ENCODE measurements around the gene HSF4.
A peak's percentile ranks its signal among the peaks of the same experiment; 100 is the strongest.

Gene HSF4

DNA sequence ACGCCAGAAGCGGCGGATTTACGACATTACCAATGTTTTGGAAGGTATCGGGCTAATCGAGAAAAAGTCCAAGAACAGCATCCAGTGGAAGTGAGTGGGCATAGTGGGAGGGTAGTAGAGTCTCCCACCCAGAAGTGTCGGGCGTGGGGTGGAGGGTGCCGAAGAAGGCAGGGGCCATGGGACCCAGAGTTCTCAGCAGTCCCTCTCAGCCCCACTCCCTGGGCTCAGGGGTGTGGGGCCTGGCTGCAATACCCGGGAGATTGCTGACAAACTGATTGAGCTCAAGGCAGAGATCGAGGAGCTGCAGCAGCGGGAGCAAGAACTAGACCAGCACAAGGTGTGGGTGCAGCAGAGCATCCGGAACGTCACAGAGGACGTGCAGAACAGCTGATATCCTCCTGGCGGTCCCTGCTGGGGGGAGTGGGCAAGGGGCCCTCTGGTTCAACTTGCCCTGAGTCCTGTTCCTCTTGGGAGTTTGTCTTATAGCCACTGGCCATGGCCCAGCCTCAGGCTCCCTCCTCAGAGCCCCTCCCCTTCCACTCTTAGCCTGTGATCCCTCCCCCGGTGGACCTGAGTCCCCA lies 28.3 kb downstream of the HSF4 start:
- peak overlapping the region; percentile 61 for H3K27ac ChIP-seq (ENCODE audit: extremely low read depth, low read depth, low read length)
- H3K9me3 ChIP-seq (ENCODE audit: control insufficient read depth, insufficient read depth, low read depth, low read length): no peaks in the 10 kb centered on the region
- TF ChIP-seq ZBTB17 (tag by site-specific recombination; IDR thresholded peaks at IDR 0.05): peak; percentile 82
- no peak for TF ChIP-seq ZSCAN23 (tag by site-specific recombination; IDR thresholded peaks at IDR 0.05)
- TF ChIP-seq, protein P1, sequence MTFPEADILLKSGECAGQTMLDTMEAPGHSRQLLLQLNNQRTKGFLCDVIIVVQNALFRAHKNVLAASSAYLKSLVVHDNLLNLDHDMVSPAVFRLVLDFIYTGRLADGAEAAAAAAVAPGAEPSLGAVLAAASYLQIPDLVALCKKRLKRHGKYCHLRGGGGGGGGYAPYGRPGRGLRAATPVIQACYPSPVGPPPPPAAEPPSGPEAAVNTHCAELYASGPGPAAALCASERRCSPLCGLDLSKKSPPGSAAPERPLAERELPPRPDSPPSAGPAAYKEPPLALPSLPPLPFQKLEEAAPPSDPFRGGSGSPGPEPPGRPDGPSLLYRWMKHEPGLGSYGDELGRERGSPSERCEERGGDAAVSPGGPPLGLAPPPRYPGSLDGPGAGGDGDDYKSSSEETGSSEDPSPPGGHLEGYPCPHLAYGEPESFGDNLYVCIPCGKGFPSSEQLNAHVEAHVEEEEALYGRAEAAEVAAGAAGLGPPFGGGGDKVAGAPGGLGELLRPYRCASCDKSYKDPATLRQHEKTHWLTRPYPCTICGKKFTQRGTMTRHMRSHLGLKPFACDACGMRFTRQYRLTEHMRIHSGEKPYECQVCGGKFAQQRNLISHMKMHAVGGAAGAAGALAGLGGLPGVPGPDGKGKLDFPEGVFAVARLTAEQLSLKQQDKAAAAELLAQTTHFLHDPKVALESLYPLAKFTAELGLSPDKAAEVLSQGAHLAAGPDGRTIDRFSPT (tag by site-specific recombination; IDR thresholded peaks at IDR 0.05): no peak
- TF ChIP-seq ZNF600 (tag by site-specific recombination; IDR thresholded peaks at IDR 0.05): 0 out of 2 replicates have a peak, but pooled peaks have one; percentile 28
- no peak for TF ChIP-seq ZNF621 (tag by site-specific recombination; IDR thresholded peaks at IDR 0.05)
- no peak for TF ChIP-seq ZNF121 (tag by site-specific recombination; IDR thresholded peaks at IDR 0.05)
- TF ChIP-seq KLF1 (tag by site-specific recombination; IDR thresholded peaks at IDR 0.05): no peak
- no peak for TF ChIP-seq REPIN1 (tag by site-specific recombination; IDR thresholded peaks at IDR 0.05; ENCODE audit: low read depth)
- peaks cover 7 to 51% of the 10 kb centered on the region in 2 experiments; a peak in 2 of 3 replicates for H3K36me3 ChIP-seq (ENCODE audit: control insufficient read depth in 2 of 2, insufficient read depth in 1 of 2, low read length in 2 of 2)
- ChIA-PET POLR2A (interaction anchor here (0.8 to 1.7 kb wide), 6 partner anchors 8 to 174 kb away, joined by 3 to 6 read pairs (median 4); partner anchors contain the start of genes MATCAP1 and TMEM208), CTCF (interaction anchor here (0.7 to 1.6 kb wide), 4 partner anchors 30 to 215 kb away, joined by 3 to 6 read pairs (median 4); no protein-coding TSS in a partner anchor)
- H3K4me3 ChIP-seq (ENCODE audit: low read depth, low read length): peak overlapping the region; percentile 81
- H3K4me1 ChIP-seq (ENCODE audit: control insufficient read depth, insufficient read depth, low read length): peaks cover 7% of the 10 kb centered on the region

DNA sequence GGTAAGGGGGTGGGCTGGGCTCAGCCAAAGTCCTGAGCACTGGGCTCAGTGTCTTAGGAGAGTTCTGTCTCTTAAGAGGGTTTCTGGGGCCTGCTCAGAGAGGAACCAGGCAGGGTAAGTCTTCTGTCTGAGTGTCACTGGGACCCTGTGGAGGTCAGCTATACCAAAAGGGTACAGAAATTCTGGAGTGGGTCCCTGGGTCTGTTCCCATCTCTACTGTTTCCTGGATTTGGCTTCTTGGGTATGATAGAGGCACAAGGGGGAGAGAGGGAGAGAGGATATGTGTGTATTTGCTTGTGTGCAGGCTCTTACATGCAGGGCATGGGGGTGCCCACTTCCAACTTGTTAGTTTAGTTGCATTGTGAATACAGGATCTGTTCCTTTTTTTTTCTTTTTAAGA lies 29.0 kb downstream of the HSF4 start:
- no peak overlapping the region for H3K27ac ChIP-seq (ENCODE audit: extremely low read depth, low read depth, low read length)
- ChIA-PET CTCF (interaction anchor here (1.5 to 1.6 kb wide), 2 partner anchors 53 to 67 kb away, joined by 3 to 6 read pairs; no protein-coding TSS in a partner anchor), POLR2A (interaction anchor here (1.3 to 1.7 kb wide), 4 partner anchors 8 to 17 kb away, joined by 4 to 5 read pairs (median 4); no protein-coding TSS in a partner anchor)

DNA sequence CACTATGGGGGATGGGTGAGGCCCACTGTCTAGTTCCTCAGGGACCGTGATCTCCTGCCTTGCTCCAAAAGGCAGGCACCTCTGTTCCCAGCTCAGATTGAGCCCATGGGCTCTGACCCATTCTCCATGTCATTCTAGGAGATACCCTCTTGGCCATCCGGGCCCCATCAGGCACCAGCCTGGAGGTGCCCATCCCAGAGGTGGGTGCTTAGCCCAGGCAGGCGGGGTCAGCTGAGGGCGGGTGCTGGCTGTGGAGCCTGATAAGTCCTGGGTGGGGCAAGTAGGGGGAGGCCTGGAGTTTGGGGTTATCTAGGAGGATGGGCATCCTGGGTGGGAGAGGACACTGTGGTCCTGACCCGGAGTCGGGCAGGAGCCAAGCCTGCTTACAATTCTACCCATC lies 29.7 kb downstream of the HSF4 start:
- peaks cover 7 to 63% of the 10 kb centered on the region in 2 experiments; a peak in 2 of 3 replicates for H3K36me3 ChIP-seq (ENCODE audit: control insufficient read depth in 2 of 2, insufficient read depth in 1 of 2, low read length in 2 of 2)
- no peak overlapping the region for H3K27ac ChIP-seq (ENCODE audit: extremely low read depth, low read depth, low read length)
- peaks cover 7% of the 10 kb centered on the region for H3K4me1 ChIP-seq (ENCODE audit: control insufficient read depth, insufficient read depth, low read length)
- ChIA-PET CTCF (interaction anchor here (0.7 kb wide), 1 partner anchor 176 kb away, joined by 3 read pairs; no protein-coding TSS in a partner anchor), POLR2A (interaction anchor here (1.3 to 1.4 kb wide), 2 partner anchors 10 to 14 kb away, joined by 3 to 4 read pairs; no protein-coding TSS in a partner anchor)
- H3K9me3 ChIP-seq (ENCODE audit: control insufficient read depth, insufficient read depth, low read depth, low read length): no peaks in the 10 kb centered on the region
- H3K4me3 ChIP-seq (ENCODE audit: low read depth, low read length): no peak overlapping the region
- TF ChIP-seq, protein P2, sequence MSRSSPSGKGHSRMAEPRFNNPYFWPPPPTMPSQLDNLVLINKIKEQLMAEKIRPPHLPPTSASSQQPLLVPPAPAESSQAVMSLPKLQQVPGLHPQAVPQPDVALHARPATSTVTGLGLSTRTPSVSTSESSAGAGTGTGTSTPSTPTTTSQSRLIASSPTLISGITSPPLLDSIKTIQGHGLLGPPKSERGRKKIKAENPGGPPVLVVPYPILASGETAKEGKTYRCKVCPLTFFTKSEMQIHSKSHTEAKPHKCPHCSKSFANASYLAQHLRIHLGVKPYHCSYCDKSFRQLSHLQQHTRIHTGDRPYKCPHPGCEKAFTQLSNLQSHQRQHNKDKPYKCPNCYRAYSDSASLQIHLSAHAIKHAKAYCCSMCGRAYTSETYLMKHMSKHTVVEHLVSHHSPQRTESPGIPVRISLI (tag by site-specific recombination; IDR thresholded peaks at IDR 0.05): no peak
- TF ChIP-seq, protein P3, sequence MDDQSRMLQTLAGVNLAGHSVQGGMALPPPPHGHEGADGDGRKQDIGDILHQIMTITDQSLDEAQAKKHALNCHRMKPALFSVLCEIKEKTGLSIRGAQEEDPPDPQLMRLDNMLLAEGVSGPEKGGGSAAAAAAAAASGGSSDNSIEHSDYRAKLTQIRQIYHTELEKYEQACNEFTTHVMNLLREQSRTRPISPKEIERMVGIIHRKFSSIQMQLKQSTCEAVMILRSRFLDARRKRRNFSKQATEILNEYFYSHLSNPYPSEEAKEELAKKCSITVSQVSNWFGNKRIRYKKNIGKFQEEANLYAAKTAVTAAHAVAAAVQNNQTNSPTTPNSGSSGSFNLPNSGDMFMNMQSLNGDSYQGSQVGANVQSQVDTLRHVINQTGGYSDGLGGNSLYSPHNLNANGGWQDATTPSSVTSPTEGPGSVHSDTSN (CRISPR knock-in tag; IDR thresholded peaks at IDR 0.05): no peak
- TF ChIP-seq KLF1 (tag by site-specific recombination; IDR thresholded peaks at IDR 0.05): peak; percentile 50; the same call in 1 of the 2 replicates

More for the DNA sequence above, 29.0 kb downstream of the HSF4 start:
- TF ChIP-seq, protein P4, sequence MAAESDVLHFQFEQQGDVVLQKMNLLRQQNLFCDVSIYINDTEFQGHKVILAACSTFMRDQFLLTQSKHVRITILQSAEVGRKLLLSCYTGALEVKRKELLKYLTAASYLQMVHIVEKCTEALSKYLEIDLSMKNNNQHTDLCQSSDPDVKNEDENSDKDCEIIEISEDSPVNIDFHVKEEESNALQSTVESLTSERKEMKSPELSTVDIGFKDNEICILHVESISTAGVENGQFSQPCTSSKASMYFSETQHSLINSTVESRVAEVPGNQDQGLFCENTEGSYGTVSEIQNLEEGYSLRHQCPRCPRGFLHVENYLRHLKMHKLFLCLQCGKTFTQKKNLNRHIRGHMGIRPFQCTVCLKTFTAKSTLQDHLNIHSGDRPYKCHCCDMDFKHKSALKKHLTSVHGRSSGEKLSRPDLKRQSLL (tag by site-specific recombination; IDR thresholded peaks at IDR 0.05): no peak
- TF ChIP-seq, protein P5, sequence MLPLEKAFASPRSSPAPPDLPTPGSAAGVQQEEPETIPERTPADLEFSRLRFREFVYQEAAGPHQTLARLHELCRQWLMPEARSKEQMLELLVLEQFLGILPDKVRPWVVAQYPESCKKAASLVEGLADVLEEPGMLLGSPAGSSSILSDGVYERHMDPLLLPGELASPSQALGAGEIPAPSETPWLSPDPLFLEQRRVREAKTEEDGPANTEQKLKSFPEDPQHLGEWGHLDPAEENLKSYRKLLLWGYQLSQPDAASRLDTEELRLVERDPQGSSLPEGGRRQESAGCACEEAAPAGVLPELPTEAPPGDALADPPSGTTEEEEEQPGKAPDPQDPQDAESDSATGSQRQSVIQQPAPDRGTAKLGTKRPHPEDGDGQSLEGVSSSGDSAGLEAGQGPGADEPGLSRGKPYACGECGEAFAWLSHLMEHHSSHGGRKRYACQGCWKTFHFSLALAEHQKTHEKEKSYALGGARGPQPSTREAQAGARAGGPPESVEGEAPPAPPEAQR (tag by site-specific recombination; IDR thresholded peaks at IDR 0.05): no peak
- TF ChIP-seq ZNF354C (tag by site-specific recombination; IDR thresholded peaks at IDR 0.05; ENCODE audit: borderline replicate concordance, low read depth): no peak
- TF ChIP-seq KLF8 (tag by site-specific recombination; IDR thresholded peaks at IDR 0.05): no peak
- no peak for TF ChIP-seq ZNF654 (tag by site-specific recombination; IDR thresholded peaks at IDR 0.05; ENCODE audit: low read depth)
- no peak for TF ChIP-seq SALL2 (tag by site-specific recombination; IDR thresholded peaks at IDR 0.05; ENCODE audit: borderline replicate concordance)
- TF ChIP-seq KLF9 (tag by site-specific recombination; IDR thresholded peaks at IDR 0.05; ENCODE audit: low read depth): no peak
- TF ChIP-seq ZNF221 (tag by site-specific recombination; IDR thresholded peaks at IDR 0.05; ENCODE audit: borderline replicate concordance): no peak
- TF ChIP-seq ZNF473 (tag by site-specific recombination; IDR thresholded peaks at IDR 0.05): no peak
- no peak for TF ChIP-seq ZNF837 (tag by site-specific recombination; IDR thresholded peaks at IDR 0.05)
- no peak overlapping the region for H3K4me3 ChIP-seq (ENCODE audit: low read depth, low read length)
- H3K36me3 ChIP-seq (ENCODE audit: control insufficient read depth in 2 of 2, insufficient read depth in 1 of 2, low read length in 2 of 2): peaks cover 7 to 58% of the 10 kb centered on the region in 2 experiments; a peak in 2 of 3 replicates
- H3K9me3 ChIP-seq (ENCODE audit: control insufficient read depth, insufficient read depth, low read depth, low read length): no peaks in the 10 kb centered on the region
- peaks cover 7% of the 10 kb centered on the region for H3K4me1 ChIP-seq (ENCODE audit: control insufficient read depth, insufficient read depth, low read length)
